HG02588 (cell line): ENCODE measurements around the gene SAMD4A.
"Not testable (repeated sequence)": the region's sequence is repeated elsewhere in the genome, so short reads cannot be mapped to it uniquely, and the experiment has no call there.

Experiments used
- ATAC-seq: cut with Tn5 transposase; IDR thresholded peaks from one replicate; pipeline ENCODE4 v1.9.1; 2021; ENCODE audit warnings: mild to moderate bottlenecking, moderate library complexity; ENCODE audit not compliant: unreplicated experiment

SAMD4A gene

DNA sequence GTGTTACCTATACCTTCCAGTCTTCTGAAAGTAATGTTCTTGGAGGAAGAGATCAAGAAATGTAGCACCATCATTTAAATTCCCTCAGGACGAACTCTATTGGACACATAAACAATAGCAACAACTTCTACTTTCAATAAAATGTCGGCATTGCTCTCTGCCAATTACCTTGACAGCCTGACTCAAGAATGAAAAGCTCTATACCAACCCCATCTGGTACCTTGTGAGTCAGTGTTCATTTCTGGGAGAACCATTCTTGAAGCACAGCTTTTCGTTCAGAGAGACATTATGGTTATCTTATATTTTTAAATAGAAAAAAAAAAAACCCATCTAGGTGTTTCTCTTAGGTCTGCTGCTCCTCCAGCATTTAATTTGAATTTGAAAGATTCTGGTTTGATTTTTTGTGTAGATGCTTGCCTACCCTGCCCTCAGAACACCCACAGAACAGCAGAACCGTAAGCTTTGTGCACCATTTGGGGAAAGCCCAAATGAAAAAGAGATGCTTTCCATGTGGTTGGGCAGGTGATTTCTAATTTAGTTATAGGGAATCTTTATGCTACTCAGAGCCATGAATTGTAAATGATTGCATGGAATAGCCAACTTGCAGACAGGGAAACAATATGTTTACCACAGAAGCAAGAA is 156.0 kb downstream of the SAMD4A start:
- ATAC-seq: no peak

DNA sequence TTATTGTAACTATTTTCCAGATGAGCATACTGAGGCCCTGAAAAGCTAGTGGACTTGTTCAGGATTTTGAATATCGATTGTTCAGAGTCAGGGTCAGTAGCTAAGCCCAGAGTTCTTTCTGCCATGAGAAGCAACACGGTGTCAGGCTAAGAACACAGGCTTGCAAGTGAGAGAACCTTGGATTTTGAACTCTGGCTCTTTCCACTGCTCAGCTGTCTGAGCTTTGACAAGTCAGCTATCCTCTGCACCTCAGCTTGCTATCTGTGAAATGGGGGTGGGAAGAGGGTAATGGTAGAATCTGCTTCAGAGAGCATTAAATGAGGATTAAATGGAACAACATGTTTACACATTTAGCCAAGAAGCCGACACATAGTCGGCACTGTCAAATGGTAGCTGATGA is 157.2 kb downstream of the SAMD4A start:
- no peak for ATAC-seq

DNA sequence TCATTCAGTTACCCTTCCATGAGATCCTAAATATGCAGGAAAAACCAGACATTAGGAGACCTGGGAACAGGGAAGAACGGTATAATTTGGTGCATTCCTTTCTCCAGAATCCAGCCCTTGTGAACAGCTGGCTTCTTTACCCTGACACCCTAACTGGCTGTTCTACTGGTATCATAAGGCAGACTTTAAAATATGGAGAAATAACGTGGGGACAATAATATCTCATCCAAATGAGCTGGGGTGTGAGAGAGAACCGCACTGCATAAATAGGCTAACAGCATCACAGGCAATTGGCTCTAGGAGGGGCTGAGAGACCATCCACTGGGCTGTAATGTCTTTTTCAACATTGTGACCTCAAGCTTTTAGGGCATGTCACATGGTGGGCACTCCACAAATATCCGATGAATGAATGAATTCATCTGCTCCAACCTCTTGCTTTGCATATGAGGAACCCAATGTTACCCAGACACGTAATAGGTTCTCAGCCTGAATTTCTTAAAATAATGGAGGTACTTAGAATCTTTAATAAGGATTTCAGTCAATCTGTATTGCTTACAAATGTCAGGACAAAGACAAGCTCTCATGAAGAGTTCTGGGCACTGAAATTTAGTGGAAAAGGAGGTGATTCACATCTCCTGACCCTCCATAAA is 157.9 kb downstream of the SAMD4A start:
- no peak for ATAC-seq

DNA sequence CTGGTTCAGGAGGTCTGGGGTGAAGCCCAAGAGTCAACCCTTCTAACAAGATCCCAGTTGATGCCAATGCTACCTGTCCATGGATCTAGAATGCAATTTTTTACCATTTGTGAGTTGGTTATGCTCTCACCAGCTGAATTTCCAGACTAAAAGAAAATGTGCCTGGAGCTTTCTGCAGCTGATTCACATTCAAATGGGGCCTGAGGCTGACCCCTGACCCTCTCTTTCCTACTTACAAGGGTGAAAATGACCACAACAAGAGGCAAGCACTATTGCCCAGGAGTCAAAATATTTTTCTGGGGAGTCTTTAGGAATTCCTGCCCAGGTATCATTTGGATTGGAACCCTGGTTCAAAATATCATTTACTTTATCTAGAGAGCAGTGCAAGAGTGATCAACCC is 159.1 kb downstream of the SAMD4A start:
- ATAC-seq: no peak

DNA sequence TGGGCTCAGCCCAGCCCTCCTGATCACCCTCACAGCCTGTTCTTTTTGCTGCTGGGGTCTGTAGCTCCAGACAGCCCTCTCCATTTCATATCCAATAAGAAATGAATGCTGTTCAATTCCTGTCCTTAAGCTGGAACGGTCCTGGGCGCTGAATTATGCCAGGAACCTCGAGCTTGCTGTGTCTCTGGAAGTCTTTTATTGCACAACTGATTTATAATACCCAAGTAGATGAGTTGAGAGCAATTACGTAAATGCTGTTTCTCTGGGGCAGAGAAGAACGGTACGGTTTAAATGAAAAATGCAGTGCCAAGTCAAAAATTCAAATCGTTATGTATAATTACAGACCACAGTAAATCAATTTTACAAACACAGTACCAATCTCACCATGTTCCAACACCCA is 161.0 kb downstream of the SAMD4A start:
- no peak for ATAC-seq

DNA sequence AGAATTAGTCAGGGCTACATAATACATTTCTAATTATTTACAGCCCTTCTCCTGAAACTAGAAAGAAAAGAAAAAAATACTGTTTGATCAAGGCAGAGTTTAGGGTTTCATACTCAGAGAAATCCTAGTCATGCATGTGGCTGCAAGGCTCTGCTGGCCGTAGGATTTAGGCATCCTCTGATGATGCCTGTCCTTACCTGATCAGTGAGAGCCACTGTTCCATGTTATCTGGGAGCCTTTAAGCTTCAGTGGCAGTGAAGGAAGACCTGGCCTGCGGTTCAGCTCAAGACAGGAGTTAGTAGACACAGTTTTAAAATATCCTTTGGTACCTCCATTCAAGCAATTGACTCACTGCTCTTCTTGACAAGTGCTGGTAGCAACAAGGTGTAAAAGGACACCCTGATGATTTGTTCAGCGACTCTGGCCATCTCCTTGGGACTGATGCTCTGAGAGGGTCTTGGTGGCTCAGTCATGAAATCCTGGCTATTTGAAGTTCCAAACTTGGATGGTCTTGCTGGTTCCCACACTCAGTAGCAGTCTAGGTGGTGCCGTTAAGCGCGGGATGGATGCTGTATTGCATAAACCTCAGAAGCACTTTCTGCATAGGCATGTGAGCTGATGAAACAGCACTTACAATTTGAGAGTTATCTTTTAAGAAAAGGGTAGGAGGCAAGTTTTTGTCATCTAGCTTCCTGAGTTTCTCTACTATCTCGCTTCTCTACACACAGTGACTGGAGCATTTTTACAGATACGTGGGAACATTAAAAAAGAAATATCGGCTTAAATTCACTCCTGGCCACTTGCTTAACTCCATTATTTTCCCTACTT is 162.0 kb downstream of the SAMD4A start:
- no peak for ATAC-seq

DNA sequence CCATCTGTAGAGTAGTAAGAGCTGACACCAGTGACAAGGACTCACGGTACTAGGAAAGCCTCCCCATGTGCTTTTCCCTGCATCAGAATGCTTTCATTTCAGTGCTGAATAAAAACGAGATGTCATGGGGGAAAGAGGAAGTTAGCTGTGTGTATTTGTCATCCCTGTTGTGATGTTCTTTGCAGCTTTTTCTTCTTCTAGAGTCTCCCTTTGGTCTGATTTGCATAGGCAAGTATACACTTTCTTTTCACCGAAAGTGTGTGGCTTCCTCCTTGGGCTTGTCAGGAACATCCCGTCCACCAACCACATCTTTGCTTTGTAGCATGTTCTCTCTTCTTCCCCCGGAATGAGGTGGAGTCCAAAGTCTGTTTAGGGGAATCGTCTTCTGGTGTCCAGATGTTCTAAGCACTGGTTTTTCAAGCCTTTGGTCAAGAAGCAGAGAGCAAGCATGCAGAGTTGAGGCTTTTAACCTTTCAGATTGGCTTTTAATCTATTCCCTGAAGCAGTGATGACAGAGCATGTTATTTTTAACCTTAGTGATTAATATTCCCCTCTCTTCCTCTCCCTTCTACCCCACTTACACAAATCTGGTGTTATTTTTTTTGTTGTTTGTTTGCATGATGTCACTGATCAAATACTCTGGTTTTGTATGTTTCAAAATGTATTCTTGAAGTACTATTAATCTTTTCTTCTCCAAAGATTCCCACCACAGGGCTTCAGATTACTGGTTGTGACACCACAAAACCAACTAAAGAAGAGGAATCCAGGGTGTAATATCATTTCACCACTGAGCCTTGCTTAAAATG is 163.4 kb downstream of the SAMD4A start:
- peak; percentile 95 for ATAC-seq

DNA sequence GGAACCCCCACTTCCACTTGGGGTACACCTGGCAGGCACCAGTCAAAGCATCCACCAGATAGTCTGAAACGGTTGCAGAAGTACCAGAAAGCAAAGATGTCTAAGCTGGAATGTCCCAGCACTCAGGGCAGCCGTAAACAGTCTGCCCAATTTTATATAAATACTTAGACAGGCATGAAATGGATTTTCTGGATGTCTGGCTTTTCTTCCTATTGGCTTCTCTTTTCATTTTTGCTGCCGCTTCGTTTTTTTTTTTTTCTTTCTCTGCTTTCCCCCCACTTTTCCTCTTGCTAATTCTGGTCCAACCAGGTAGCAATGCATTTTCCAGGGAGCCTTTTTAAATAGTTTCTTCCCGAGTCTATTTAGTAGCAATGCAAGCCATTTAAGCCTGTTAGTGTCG is 168.0 kb downstream of the SAMD4A start:
- no peak for ATAC-seq

DNA sequence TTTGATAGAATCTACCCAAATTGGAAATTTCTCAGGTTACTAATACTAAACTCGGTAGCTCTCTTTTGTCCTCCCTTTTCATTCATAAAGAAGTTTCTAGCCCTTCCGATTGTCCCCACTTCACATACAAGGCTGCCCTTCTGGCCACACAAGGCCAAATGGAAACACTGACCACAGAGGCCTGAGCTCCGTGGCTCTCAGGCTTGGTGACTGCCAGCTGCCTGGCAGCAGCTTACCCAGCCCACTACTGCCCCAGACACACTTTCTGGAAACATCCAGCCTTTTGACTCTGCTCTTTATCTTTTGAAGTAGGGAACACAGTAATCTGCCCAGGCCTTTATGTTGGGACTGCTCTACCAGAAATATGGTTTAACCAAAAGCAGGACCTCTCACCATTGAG is 168.5 kb downstream of the SAMD4A start:
- no peak for ATAC-seq

DNA sequence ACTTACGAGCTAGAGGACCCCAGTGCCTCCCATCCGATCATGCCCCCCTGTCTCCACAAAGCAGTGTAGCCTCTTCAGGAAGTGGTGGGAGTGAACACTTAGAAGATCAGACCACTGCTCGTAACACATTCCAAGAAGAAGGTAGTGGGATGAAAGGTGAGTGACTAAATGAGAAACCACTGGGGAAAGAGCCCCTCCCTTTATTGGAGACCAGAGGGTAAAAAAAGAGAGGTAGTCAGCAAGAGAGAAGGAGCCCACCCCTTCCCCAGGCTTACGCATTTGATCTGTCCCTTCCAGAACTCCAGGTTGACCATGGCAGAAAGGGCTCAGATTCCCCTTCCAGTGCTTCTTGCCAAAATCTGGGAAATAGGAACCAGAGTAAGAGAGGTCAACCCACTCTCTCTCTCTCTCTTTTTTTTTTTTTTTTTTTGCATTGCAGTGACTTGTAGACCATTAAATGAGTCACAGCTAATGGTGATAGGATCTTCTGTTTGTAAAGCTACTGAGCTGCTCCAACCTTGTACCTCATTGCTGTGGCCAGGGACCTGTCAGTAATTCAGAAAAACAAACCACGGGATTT is 170.3 kb downstream of the SAMD4A start:
- ATAC-seq: no peak

DNA sequence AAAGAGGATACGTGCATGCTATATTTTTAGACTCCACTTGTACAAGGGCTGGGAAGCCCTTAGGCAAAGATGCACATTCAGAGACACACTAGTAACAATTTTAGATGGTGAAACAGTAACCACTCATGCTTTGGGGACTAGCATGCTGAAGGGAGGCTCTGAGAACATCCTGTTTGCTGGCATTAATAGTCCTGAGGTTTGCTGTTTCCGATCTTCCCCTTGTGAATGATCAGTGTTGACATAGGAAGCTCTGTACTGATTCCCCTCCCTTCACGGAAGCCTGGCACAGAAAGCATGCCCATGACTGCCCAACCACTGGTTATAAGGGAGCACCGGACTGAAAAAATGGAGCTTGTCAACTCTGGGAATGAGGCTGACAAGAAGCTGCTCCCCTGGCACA is 171.1 kb downstream of the SAMD4A start:
- no peak for ATAC-seq

DNA sequence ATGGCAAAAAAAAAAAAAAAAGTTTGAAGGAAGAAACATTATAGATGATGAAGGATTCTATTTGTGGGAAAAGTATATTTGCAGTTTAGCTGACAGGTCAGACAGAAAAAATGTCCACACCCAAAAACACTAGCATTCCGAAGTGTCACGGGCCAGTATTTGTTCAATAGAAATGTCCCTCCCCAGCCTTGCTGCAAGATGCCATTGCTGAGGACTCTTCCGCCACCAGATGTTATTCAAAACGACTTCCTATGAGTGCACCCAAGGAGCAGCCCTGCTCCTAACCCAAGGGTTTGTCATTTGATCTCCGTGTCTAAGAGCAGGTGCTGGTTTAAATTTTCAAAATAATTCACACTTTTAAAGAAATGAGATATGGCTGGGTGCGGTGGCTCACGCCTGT is 172.6 kb downstream of the SAMD4A start:
- ATAC-seq: no peak

DNA sequence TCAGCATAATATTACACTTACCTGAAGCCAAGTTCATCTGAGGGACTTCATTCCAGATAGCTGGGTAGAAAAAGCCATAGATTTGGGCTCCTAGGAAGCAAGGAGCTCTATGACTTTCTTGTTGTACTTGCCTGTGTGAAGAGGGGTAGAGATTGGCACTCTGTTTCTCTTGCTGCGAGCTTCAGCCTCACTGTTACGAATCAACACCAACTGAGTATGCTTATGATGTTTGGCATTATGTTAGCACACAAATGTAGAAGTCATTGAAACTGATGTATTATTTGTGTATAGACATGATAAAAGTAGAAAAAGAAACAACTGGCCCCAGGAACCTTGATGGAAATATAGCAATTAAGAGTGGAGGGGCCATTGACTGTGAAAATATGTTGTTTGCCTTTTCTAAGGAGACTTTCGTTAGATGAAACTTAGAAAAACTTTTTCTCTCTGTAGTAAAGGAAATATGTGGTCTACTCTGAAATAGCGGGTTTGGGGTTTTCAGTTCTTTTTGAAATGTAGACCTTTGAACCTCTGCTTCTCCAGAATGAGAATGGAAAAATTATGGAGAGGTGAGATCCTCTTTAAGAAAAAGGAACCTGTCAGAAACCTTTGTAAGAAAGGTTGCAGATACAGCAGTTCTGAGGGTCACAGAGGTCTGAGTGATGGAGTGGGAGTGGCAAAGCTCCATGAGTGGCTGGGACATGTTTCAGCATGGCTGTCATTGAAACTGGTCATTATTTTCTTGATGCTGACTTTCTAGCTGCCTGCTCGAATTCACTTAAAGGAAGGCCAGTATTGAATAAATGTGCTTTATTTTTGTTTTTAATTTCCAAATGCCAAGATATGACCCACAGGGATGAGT is 175.8 kb downstream of the SAMD4A start:
- no peak for ATAC-seq

DNA sequence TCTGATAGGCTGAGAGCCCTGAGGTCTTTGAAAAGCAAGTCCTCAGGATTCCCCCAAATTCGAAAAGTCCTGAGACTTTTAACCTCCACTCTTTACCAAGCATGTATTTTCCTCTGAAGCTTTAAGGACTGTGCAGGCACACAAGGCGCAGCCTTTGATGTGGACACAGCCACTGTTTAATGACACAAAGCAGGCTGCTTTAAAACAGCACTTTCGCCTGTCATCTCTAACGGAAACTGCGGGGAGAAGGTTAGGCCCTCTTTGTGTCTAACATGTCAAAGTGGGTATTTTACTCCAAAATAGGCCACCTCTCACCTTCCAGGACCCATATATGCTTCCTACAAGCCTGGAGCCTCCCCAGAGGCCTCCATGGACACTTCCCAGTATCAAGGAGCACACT is 176.5 kb downstream of the SAMD4A start:
- ATAC-seq: no peak

DNA sequence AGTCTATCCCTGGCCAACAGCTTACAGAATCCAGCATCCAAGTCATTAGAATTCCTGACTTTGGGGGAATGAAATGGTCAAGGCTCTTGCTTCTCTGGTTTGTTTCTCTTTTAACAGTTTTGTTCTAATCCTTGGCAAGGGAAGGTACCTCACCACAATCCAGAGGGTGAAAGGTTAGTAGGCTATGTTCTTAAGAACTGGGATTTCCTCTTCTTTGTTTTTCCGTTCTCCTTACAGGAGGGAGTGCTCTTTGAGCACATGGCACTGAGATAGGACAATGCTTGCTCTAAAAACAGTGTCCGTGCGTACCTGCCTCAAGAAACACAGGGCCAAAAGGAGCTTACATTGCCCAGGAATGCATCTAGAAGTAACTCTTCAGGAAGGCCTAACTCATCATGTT is 179.1 kb downstream of the SAMD4A start:
- no peak for ATAC-seq

DNA sequence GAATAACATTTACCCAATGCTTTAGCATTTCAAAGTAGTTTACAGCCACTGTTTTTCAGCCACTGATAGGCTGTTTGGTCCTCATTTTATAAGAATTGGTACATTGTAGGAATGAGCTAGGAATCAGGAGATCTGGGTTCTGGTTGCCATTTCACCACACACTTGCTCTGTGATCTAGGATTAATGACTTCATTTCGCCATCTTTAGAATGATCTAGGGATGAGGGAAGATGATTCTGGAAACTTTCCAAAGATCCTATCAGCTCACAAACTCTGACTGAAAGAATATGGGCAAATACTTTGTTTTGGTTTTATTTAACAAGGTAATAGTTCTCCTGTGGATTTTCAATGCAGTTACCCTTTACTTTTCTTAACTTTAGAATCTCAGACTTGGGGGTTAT is 180.7 kb downstream of the SAMD4A start:
- no peak for ATAC-seq

DNA sequence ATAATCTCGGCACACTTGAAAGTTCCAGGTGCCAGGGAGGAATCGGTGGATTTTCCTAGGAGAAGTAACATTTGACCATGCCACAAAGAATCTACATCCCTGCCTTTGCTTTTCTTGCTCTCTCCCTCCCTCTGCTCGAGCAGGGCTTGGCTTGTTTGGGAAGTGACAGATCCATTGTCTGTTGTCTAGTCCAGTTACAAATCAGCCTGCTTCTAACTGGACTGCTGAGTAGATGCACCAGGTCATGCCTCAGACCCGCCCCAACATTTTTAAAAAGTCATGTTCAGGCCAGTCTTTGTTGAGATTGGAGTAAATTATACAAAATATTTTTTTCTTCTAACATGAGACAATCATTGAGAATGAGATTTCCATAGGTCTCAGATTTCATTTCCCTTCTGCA is 182.3 kb downstream of the SAMD4A start:
- ATAC-seq: no peak

DNA sequence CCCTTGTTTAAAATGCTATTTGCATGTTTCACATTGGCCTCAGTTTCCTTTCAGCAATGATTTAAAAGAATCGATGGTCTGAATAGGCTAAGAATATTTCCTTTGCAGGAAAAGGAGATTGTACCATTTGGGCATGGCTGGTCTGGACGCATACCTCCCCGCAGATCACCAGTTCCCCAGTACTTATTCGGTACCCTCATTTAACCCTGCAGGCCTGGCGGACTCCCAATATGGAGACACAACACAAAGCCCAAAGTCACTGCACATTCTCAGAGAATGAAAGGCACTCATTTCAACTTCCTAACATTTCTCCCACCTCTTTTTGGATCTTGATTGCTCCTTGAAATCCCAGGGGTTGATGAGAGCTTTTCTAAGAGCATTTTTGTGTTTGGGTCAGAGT is 182.8 kb downstream of the SAMD4A start:
- no peak for ATAC-seq

DNA sequence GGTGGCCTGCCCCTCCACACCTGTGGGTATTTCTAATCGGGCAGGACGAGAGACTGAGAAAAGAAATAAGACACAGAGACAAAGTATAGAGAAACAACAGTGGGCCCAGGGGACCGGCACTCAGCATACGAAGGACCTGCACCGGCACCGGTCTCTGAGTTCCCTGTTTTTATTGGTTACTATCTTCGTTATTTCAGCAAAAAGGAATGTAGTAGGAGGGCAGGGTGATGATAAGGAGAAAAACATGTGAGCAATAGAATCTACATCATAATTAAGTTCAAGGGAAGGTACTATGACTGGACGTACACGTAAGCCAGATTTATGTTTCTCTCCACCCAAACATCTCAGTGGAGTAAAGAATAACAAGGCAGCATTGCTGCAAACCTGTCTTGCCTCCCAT is 185.7 kb downstream of the SAMD4A start:
- not testable (repeated sequence) for ATAC-seq

DNA sequence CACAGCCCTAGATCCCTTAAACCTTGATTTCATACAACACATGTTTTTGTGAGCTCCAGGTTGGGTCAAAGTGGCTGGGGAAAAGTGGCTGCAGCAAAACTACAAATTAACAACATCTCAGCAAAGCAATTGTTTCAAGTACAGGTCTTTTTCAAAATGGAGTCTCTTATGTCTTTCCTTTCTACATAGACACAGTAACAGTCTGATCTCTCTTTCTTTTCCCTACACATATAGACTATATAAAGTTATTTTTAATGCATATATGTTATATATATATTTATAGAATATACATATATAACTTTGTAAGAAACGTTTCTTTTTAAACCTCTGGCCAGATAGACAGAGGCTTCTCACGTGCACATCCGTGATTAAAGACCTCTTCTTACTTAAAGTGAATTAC is 186.5 kb downstream of the SAMD4A start:
- not testable (repeated sequence) for ATAC-seq
